GM23248 (cell line): ENCODE measurements around the gene SALL4.

Experiments used
- EZH2 ChIP-seq: fragments of 200-600 bp; sonication (generic); IDR thresholded peaks from 2 replicates; pipeline ENCODE4 v1.6.1; 2018; ENCODE audit warnings: antibody characterized with exemption, mild to moderate bottlenecking; ENCODE audit not compliant: insufficient read depth, poor library complexity, severe bottlenecking
- EZH2phosphoT487 ChIP-seq: fragments of 200-600 bp; sonication (generic); IDR thresholded peaks from 2 replicates; pipeline ENCODE4 v1.6.1; 2018; ENCODE audit warnings: antibody characterized with exemption, moderate library complexity, mild to moderate bottlenecking, low read depth; ENCODE audit not compliant: insufficient read depth

GRCh38 chr20:51840865-51841264, 38.5 kb upstream of the SALL4 start:
- TF ChIP-seq EZH2 (no peak), EZH2phosphoT487 (no peak)
